HUES48 (cell line): ENCODE measurements around the gene AQP6.

Experiments
- H3K27ac ChIP-seq: one replicate; pipeline ENCODE4 v1.7.0; 2013; ENCODE audit warnings: low read depth, low read length, inconsistent platforms
- H3K27me3 ChIP-seq: 2 replicates; pipeline ENCODE4 v1.6.1; 2013; ENCODE audit warnings: mild to moderate bottlenecking, low read length; ENCODE audit not compliant: control insufficient read depth, insufficient read depth
- H3K36me3 ChIP-seq: 2 replicates; pipeline ENCODE4 v1.6.1; 2013; ENCODE audit warnings: low read length; ENCODE audit not compliant: control insufficient read depth, insufficient read depth
- H3K4me1 ChIP-seq: 2 replicates; pipeline ENCODE4 v1.6.1; 2013; ENCODE audit warnings: mild to moderate bottlenecking, low read length; ENCODE audit not compliant: control insufficient read depth, insufficient read depth
- H3K4me3 ChIP-seq: 2 replicates; pipeline ENCODE4 v1.5.1; 2013; ENCODE audit warnings: mild to moderate bottlenecking, low read depth, low read length
- H3K9ac ChIP-seq: 2 replicates; pipeline ENCODE4 v1.6.1; 2013; ENCODE audit warnings: mild to moderate bottlenecking, low read depth, low read length, moderate library complexity
- H3K9me3 ChIP-seq: 2 replicates; pipeline ENCODE4 v1.6.1; 2013; ENCODE audit warnings: low read length; ENCODE audit not compliant: control insufficient read depth, insufficient read depth

Gene AQP6

GRCh38 chr12:49932533-49933130, 40.1 kb upstream of the AQP6 start:
- Histone ChIP-seq H3K27me3 (no peaks in the 10 kb centered on the region), H3K27ac (no peak overlapping the region), H3K9ac (no peak overlapping the region), H3K36me3 (no peaks in the 10 kb centered on the region), H3K4me1 (no peaks in the 10 kb centered on the region), H3K4me3 (no peak overlapping the region), H3K9me3 (no peaks in the 10 kb centered on the region)

GRCh38 chr12:49933796-49934195, 39.0 kb upstream of the AQP6 start:
- Histone ChIP-seq H3K9ac (no peak overlapping the region), H3K27me3 (no peaks in the 10 kb centered on the region), H3K4me1 (no peaks in the 10 kb centered on the region)

GRCh38 chr12:49934505-49934904, 38.2 kb upstream of the AQP6 start:
- Histone ChIP-seq H3K36me3 (no peaks in the 10 kb centered on the region), H3K9me3 (no peaks in the 10 kb centered on the region), H3K4me3 (no peak overlapping the region), H3K27me3 (no peaks in the 10 kb centered on the region), H3K4me1 (no peaks in the 10 kb centered on the region), H3K27ac (no peak overlapping the region), H3K9ac (no peak overlapping the region)

More at GRCh38 chr12:49933796-49934195, 39.0 kb upstream of the AQP6 start:
- Histone ChIP-seq H3K27ac (no peak overlapping the region), H3K36me3 (no peaks in the 10 kb centered on the region), H3K9me3 (no peaks in the 10 kb centered on the region), H3K4me3 (no peak overlapping the region)

- Histone ChIP-seq H3K4me1 (no peaks in the 10 kb centered on the region), H3K9ac (no peak overlapping the region), H3K36me3 (no peaks in the 10 kb centered on the region), H3K9me3 (no peaks in the 10 kb centered on the region), H3K27me3 (no peaks in the 10 kb centered on the region), H3K27ac (no peak overlapping the region), H3K4me3 (no peak overlapping the region)
Measured at GRCh38 chr12:49936925-49937324, 35.8 kb upstream of the AQP6 start.

- H3K27ac ChIP-seq = no peak overlapping the region
- H3K36me3 ChIP-seq = no peaks in the 10 kb centered on the region
- no peak overlapping the region for H3K4me3 ChIP-seq
- peaks cover 8% of the 10 kb centered on the region; the same call in 1 of the 2 replicates for H3K4me1 ChIP-seq
- no peaks in the 10 kb centered on the region for H3K27me3 ChIP-seq
- H3K9me3 ChIP-seq = no peaks in the 10 kb centered on the region
- no peak overlapping the region for H3K9ac ChIP-seq
Measured at GRCh38 chr12:49937639-49938300, 35.0 kb upstream of the AQP6 start.

GRCh38 chr12:49939307-49939706, 33.4 kb upstream of the AQP6 start:
- Histone ChIP-seq H3K9me3 (no peaks in the 10 kb centered on the region), H3K9ac (no peak overlapping the region), H3K27me3 (no peaks in the 10 kb centered on the region), H3K27ac (no peak overlapping the region), H3K36me3 (no peaks in the 10 kb centered on the region), H3K4me3 (no peak overlapping the region), H3K4me1 (peaks cover 12% of the 10 kb centered on the region; the same call in 1 of the 2 replicates)

GRCh38 chr12:49939707-49940106, 33.0 kb upstream of the AQP6 start:
- Histone ChIP-seq H3K27me3 (no peaks in the 10 kb centered on the region), H3K27ac (no peak overlapping the region), H3K4me1 (peaks cover 12% of the 10 kb centered on the region; the same call in 1 of the 2 replicates), H3K36me3 (no peaks in the 10 kb centered on the region), H3K9me3 (no peaks in the 10 kb centered on the region), H3K9ac (no peak overlapping the region), H3K4me3 (no peak overlapping the region)

GRCh38 chr12:49941556-49942511, 30.9 kb upstream of the AQP6 start:
- H3K9me3 ChIP-seq = no peaks in the 10 kb centered on the region
- no peak overlapping the region for H3K4me3 ChIP-seq
- H3K9ac ChIP-seq = no peak overlapping the region
- no peaks in the 10 kb centered on the region for H3K27me3 ChIP-seq
- no peaks in the 10 kb centered on the region for H3K36me3 ChIP-seq
- H3K4me1 ChIP-seq = peaks cover 28% of the 10 kb centered on the region
- H3K27ac ChIP-seq = no peak overlapping the region

- Histone ChIP-seq H3K9ac (no peak overlapping the region), H3K4me3 (no peak overlapping the region), H3K36me3 (no peaks in the 10 kb centered on the region), H3K27ac (no peak overlapping the region), H3K4me1 (peaks cover 30% of the 10 kb centered on the region), H3K27me3 (no peaks in the 10 kb centered on the region), H3K9me3 (no peaks in the 10 kb centered on the region)
Measured at GRCh38 chr12:49942512-49942893, 30.2 kb upstream of the AQP6 start.

GRCh38 chr12:49942921-49943624, 29.7 kb upstream of the AQP6 start:
- H3K9ac ChIP-seq = no peak overlapping the region
- H3K4me1 ChIP-seq = peaks cover 32% of the 10 kb centered on the region

More at GRCh38 chr12:49942921-49943624, 29.7 kb upstream of the AQP6 start:
- Histone ChIP-seq H3K27me3 (no peaks in the 10 kb centered on the region), H3K36me3 (no peaks in the 10 kb centered on the region), H3K27ac (no peak overlapping the region), H3K9me3 (no peaks in the 10 kb centered on the region), H3K4me3 (no peak overlapping the region)
